HG03135 (cell line): ENCODE data around the gene PSMD5.

Experiments
- ATAC-seq: cut with Tn5 transposase; IDR thresholded peaks from one replicate; pipeline ENCODE4 v1.9.1; 2021; ENCODE audit warnings: mild to moderate bottlenecking, moderate library complexity; ENCODE audit not compliant: unreplicated experiment

Gene PSMD5

GRCh38 chr9:120842685-120843485 is at the start of gene PSMD5:
Gene PSMD5 (minus strand): TSS chr9:120842922. CDS start chr9:120842909, 13 bp downstream.
- ATAC-seq, result peak; percentile 99

GRCh38 chr9:120891884-120892747 is 49.4 kb upstream of the PSMD5 start:
- ATAC-seq, result peak; percentile 25

GRCh38 chr9:120891245-120891883 is 48.6 kb upstream of the PSMD5 start:
- ATAC-seq, result no peak

- no peak for ATAC-seq
Measured at GRCh38 chr9:120890320-120891244, 47.9 kb upstream of the PSMD5 start.

GRCh38 chr9:120889606-120890271 is 47.0 kb upstream of the PSMD5 start:
- no peak for ATAC-seq

- no peak for ATAC-seq
Measured at GRCh38 chr9:120888626-120889025, 45.9 kb upstream of the PSMD5 start.

- ATAC-seq, result no peak
Measured at GRCh38 chr9:120886490-120886967, 43.8 kb upstream of the PSMD5 start.

- ATAC-seq, result no peak
Measured at GRCh38 chr9:120885958-120886357, 43.2 kb upstream of the PSMD5 start.

GRCh38 chr9:120885457-120885856 is 42.7 kb upstream of the PSMD5 start:
- ATAC-seq, result no peak

- no peak for ATAC-seq
Measured at GRCh38 chr9:120883608-120883996, 40.9 kb upstream of the PSMD5 start.

GRCh38 chr9:120882935-120883607 is 40.3 kb upstream of the PSMD5 start:
- no peak for ATAC-seq

- ATAC-seq, result no peak
Measured at GRCh38 chr9:120879446-120879845, 36.7 kb upstream of the PSMD5 start.

GRCh38 chr9:120878188-120879130 is 35.7 kb upstream of the PSMD5 start:
- ATAC-seq, result no peak

- peak; percentile 38 for ATAC-seq
Measured at GRCh38 chr9:120877276-120878034, 34.7 kb upstream of the PSMD5 start.

GRCh38 chr9:120876842-120877240 is 34.1 kb upstream of the PSMD5 start, which contains the start of gene PHF19:
Gene PHF19 (minus strand): TSS chr9:120877188. CDS start chr9:120874741, 2,447 bp downstream.
- peak; percentile 7 for ATAC-seq

GRCh38 chr9:120875954-120876841 is 33.5 kb upstream of the PSMD5 start:
- ATAC-seq, result peak; percentile 61
